ENCODE results near the gene SETD1A.

DNA sequence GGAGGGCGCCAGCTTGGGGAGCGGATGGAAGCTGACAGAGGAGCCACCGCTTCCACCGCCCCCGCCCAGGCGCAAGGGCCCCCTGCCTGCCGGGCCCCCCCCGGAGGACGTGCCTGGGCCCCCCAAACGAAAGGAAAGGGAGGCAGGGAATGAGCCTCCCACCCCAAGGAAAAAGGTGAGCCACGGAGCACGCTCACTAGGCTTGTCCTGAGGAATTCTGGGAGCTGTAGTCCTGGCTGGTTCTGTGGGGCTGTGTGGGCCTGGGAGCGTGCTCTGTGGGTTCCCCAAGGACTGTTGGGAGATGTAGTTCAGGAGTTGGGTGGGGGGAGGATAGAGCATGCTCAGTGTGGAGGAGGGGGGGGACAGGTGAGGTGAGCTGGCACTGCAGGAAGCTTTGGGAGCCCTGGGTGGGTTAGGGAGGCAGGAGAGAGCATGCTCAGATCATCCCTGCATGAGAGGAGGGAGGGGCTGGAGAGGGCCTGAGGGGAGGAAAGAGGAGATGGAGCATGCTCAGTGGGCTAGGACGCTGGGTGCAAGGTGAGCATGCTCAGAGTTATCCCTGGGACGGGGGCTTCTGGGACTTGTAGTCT is 29.7 kb upstream of the SETD1A start:
- TF ChIP-seq, protein P1, sequence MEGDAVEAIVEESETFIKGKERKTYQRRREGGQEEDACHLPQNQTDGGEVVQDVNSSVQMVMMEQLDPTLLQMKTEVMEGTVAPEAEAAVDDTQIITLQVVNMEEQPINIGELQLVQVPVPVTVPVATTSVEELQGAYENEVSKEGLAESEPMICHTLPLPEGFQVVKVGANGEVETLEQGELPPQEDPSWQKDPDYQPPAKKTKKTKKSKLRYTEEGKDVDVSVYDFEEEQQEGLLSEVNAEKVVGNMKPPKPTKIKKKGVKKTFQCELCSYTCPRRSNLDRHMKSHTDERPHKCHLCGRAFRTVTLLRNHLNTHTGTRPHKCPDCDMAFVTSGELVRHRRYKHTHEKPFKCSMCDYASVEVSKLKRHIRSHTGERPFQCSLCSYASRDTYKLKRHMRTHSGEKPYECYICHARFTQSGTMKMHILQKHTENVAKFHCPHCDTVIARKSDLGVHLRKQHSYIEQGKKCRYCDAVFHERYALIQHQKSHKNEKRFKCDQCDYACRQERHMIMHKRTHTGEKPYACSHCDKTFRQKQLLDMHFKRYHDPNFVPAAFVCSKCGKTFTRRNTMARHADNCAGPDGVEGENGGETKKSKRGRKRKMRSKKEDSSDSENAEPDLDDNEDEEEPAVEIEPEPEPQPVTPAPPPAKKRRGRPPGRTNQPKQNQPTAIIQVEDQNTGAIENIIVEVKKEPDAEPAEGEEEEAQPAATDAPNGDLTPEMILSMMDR (IDR thresholded peaks at IDR 0.05), result no peak
- TF ChIP-seq POLR2AphosphoS5 (IDR thresholded peaks at IDR 0.05), result no peak

All from sigmoid colon (tissue), 4 donors.